Panc1 (cell line): ENCODE results near the gene OVOL2.

Experiments
- CTCF ChIP-seq: fragments of 450-650 bp; IDR thresholded peaks from 2 replicates; pipeline ENCODE4 v1.5.1; 2017; ENCODE audit warnings: mild to moderate bottlenecking
- POLR2AphosphoS5 ChIP-seq: IDR thresholded peaks from 2 replicates; pipeline ENCODE4 v1.6.1; 2012; ENCODE audit warnings: mild to moderate bottlenecking, low read depth, low read length, moderate library complexity
- REST ChIP-seq, 2 experiments: IDR thresholded peaks; 2 replicates each; pipeline ENCODE4 v1.6.1; 2011 to 2012; ENCODE audit warnings: low read depth in 2 of 2, control low read depth in 1 of 2, low read length in 1 of 2, mild to moderate bottlenecking in 1 of 2, moderate library complexity in 1 of 2; ENCODE audit not compliant: insufficient read depth in 1 of 2
- SIN3A ChIP-seq: IDR thresholded peaks from 2 replicates; pipeline ENCODE4 v1.6.1; 2012; ENCODE audit warnings: low read depth, mild to moderate bottlenecking, low read length, moderate library complexity, borderline replicate concordance; ENCODE audit not compliant: insufficient read depth

DNA sequence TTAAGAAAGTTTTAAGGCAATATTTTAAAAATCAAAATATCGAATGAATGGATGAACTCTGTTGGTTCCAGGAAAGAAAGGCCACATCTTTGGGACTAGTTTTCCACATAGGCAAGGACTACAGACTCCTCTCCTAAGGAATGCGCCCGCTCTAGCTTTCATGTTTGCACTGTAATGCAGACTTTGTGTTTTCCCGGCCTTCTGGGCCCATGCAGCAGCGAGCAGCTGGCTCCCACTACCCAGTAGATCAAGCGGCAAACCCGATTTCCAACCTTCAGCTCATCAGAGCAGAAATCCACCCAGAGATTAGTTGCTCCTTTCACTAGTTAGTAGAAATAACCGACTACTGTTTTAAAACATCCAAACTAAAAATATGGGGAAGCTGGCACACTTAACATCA is 27.7 kb downstream of the OVOL2 start:
- no peak for TF ChIP-seq REST (IDR thresholded peaks at IDR 0.05; ENCODE audit: insufficient read depth in 1 of 2, low read depth in 2 of 2, low read length in 1 of 2)
- TF ChIP-seq CTCF, result no peak
- no peak for TF ChIP-seq SIN3A
- no peak for TF ChIP-seq POLR2AphosphoS5
